Brain microvascular endothelial cell (primary cell): ENCODE data around the gene NR3C1.

Source experiments
- DNase-seq: peaks from one replicate; pipeline ENCODE4 v3.0.0-alpha.2; 2020
- H3K27ac ChIP-seq: fragments of 250-450 bp; sonication (Bioruptor Pico); 2 replicates; pipeline ENCODE4 v1.5.1; 2020; ENCODE audit warnings: mild to moderate bottlenecking, moderate library complexity
- H3K27me3 ChIP-seq: fragments of 250-450 bp; sonication (Bioruptor Pico); replicated peaks from 2 replicates; pipeline ENCODE4 v1.5.1; 2020; ENCODE audit warnings: mild to moderate bottlenecking
- H3K36me3 ChIP-seq: fragments of 250-450 bp; sonication (Bioruptor Pico); replicated peaks from 2 replicates; pipeline ENCODE4 v1.5.1; 2020; ENCODE audit warnings: mild to moderate bottlenecking
- H3K4me3 ChIP-seq: 2 replicates; pipeline ENCODE4 v1.5.1; 2011; ENCODE audit warnings: low read depth, mild to moderate bottlenecking, control low read depth, low read length, moderate library complexity
- in situ Hi-C: cut with HindIII; loops from 2 replicates; pipeline ENCODE4 v1.10.0; 2017; ENCODE audit warnings: low sequenced_read_pairs, low pct_ligation_motif_present
- TF ChIP-seq, protein P1 (sequence below): IDR thresholded peaks from 2 replicates; pipeline ENCODE4 v1.5.1; 2011; ENCODE audit warnings: low read depth, mild to moderate bottlenecking, moderate library complexity, low read length, control low read depth, inconsistent platforms; ENCODE audit errors: missing control alignments

NR3C1 gene

DNA sequence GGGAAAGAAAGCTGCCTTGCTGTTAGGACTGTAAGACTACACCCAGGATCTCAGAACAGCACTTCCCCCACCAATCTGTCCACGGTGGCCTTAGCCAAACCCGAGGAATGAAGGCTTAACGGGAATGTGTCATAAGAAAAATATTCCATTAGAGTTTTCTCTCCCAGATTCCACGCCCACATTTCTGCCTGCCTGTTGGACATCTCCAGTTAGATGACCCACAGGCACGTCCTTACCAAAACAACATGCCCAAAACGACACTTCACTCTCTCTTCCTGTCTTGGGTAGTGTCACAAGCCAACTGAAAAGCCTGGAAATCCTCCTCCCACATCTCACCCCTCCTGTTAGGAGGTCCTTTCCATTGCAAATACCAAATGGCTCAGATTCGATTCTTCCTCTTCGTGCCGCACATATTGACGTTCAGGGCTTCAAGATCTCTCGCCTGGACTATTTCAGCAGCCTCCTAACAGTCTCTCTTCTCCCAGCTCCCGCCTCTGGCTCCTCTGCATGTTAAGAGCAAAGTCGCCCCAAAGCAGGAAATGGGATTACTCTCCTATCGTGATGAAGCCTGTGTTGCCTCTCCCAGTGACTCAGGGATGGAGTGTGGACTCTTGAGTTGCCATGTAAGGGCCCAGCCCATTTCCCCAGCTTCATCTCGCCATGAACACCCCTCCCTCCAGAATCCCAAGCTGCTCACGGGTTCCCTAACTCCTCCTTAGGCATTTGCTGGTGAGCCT, 159.3 kb downstream of the NR3C1 start:
- peak overlapping the region; percentile 34 for H3K4me3 ChIP-seq
- TF ChIP-seq, protein P1, sequence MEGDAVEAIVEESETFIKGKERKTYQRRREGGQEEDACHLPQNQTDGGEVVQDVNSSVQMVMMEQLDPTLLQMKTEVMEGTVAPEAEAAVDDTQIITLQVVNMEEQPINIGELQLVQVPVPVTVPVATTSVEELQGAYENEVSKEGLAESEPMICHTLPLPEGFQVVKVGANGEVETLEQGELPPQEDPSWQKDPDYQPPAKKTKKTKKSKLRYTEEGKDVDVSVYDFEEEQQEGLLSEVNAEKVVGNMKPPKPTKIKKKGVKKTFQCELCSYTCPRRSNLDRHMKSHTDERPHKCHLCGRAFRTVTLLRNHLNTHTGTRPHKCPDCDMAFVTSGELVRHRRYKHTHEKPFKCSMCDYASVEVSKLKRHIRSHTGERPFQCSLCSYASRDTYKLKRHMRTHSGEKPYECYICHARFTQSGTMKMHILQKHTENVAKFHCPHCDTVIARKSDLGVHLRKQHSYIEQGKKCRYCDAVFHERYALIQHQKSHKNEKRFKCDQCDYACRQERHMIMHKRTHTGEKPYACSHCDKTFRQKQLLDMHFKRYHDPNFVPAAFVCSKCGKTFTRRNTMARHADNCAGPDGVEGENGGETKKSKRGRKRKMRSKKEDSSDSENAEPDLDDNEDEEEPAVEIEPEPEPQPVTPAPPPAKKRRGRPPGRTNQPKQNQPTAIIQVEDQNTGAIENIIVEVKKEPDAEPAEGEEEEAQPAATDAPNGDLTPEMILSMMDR: no peak
- peak overlapping the region; percentile 94 for H3K27ac ChIP-seq
- no peaks in the 10 kb centered on the region for H3K27me3 ChIP-seq
- no peaks in the 10 kb centered on the region for H3K36me3 ChIP-seq
- DNase-seq: peak; percentile 97
- in situ Hi-C loops: no loop called here

DNA sequence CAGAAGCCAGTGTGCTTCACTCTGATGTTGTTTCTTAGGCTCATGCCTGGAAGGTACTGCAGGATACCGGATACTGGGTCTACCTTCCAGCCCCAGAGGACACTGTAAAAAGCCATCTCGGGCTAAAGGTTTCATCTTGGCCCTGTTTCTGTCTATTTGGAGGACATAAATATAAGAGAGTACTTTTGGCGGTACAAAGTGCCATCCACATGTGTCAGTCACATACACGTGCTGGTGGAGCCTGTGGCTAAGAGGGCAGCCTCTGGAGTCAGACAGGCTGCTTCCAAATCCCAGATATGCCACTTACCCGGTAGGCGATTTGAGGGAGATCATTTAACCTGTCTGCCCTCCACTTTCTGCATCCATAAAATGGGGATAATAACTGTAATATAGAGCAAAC, 160.4 kb downstream of the NR3C1 start:
- H3K27ac ChIP-seq: no peak overlapping the region
- TF ChIP-seq, protein P1: no peak
- no peak overlapping the region for H3K4me3 ChIP-seq
- H3K36me3 ChIP-seq: no peaks in the 10 kb centered on the region
- no peak for DNase-seq
- no peaks in the 10 kb centered on the region for H3K27me3 ChIP-seq
- in situ Hi-C loops: no loop called here

DNA sequence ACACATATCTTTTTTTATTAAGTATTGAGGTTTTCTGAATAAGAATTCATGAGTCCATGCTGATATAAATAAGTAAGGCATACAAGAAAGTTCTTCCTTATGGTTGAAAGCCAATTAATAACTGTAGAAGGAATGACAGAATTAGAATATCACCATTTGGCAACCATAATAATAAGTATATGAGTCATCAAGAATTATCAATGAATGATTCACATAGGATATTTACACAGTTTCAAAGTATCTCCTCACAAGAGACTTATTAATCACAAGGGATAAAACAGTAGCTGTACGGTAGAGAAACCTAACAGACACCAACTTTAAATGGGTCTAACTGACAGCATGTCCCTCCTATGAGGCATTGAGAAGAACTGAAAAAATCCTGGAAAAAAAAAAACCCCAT, 161.6 kb downstream of the NR3C1 start:
- Histone ChIP-seq H3K27ac (no peak overlapping the region), H3K36me3 (no peaks in the 10 kb centered on the region), H3K27me3 (no peaks in the 10 kb centered on the region), H3K4me3 (no peak overlapping the region)
- TF ChIP-seq, protein P1: no peak
- DNase-seq: no peak
- in situ Hi-C loops: no loop called here

DNA sequence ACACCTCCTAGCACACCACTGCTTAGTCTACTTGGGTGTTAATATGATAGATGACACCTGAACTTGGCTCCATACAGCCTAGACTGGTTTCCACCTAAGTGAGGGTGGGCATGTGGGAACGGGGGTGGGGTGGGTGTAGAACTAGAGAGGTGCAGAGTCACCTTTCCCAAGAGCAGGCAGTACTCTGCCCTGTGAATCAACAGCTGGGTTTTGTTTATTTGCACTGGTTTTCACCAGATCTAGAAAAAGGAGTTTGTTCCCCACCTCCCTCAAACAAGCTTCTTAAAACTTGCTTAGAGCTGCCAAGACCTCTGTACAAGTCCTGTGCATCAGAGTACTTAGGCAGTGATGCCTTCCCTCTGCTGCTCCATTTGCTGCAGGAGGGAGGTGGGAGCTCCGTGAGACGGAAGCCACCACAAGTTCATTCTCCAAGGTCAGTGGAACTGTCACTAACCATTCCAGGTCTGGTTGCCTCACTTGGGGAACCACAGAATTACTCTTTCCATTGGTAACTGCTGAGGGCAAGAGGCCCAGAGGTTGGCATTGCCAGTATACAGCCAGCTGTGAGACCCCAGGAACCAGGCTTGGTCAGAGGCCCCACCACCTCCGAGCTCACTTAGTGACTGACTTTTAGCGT, 163.5 kb downstream of the NR3C1 start:
- in situ Hi-C loops: no loop called here
- DNase-seq: no peak

DNA sequence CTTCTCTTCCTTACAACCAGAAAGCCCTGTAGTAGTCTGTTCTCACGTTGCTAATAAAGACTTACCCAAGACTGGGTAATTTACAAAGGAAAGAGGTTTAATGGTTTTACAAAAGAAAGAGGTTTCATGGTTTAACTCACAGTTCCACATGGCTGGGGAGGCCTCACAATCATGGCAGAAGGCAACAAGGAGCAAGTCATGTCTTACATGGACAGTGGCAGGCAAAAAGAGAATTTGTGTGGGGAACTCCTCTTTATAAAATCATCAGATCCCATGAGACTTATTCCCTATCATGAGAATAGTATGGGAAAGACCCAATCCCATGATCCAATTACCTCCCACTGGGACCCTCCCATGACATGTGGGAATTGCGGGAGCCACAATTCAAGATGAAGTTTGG, 164.9 kb downstream of the NR3C1 start:
- Histone ChIP-seq H3K27ac (no peak overlapping the region), H3K27me3 (no peaks in the 10 kb centered on the region), H3K36me3 (no peaks in the 10 kb centered on the region), H3K4me3 (no peak overlapping the region)
- TF ChIP-seq, protein P1: no peak
- DNase-seq: no peak
- in situ Hi-C loops: no loop called here

More for the DNA sequence above, 163.5 kb downstream of the NR3C1 start:
- no peaks in the 10 kb centered on the region for H3K36me3 ChIP-seq
- TF ChIP-seq, protein P1: no peak
- H3K27ac ChIP-seq: no peak overlapping the region
- no peaks in the 10 kb centered on the region for H3K27me3 ChIP-seq
- no peak overlapping the region for H3K4me3 ChIP-seq
